ENCODE measurements around the gene MALSU1. TPM values are rescaled to one million over a fixed set of nuclear protein-coding genes. Genes with fewer than 3 reads are reported as not detected.

MALSU1 gene
- total RNA-seq, 5 donors from 2014 or later (not counting 1 experiment from before 2014, with no cell fraction given) = 29.0 to 39.6 (median 37.9) TPM

DNA sequence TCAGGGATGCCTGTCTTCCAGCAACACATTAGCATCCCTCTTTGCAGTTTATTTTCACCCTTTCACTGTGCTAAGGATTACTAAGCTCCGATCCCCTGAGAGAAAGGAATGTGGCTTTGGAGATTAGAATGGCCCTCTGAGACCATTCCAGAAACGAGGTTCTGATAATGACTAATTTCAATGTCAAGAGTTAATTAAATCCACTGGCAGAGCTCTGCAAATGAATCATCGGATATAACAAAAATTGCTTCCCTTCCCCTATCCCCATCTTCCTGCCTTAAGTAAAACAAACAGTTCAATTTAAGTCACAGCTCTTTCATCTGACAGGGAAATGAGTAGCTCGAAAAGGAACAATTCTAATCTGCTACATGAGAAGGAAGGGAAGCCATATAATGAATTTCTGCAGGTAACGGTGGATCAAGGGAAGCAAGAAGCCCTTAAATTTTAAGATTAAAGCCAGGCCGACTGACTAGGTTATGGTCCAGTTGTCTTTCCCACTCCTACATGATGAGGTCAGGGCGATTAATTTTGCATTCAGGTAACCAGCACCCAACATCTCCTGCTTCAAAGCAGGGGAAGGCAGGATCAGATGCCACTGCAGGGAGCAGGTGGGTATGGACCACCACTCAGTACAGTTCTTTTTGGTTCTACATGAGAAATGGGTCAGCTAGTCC is 50.5 kb downstream of the MALSU1 start:
- H3K4me3 Mint-ChIP-seq = no peak overlapping the region
- no peak overlapping the region for H3K27ac Mint-ChIP-seq
- Histone ChIP-seq H3K9me3 (no peaks in the 10 kb centered on the region), H3K4me1 (ENCODE audit: control insufficient read depth in 1 of 2, extremely low read depth in 1 of 2, insufficient read depth in 2 of 2, low read length in 2 of 2) (peaks cover 6 to 8% of the 10 kb centered on the region in 2 experiments), H3K27me3 (replicated peaks in 1 of 2; ENCODE audit: control insufficient read depth in 2 of 2, extremely low read depth in 1 of 2, insufficient read depth in 2 of 2, low read length in 1 of 2) (peaks cover 0 to 3% of the 10 kb centered on the region in 2 experiments), H3K4me3 (ENCODE audit: control insufficient read depth in 1 of 2, extremely low read depth in 1 of 2, low read length in 1 of 2) (no peak overlapping the region), H3K27ac (ENCODE audit: low read length) (no peak overlapping the region), H3K36me3 (ENCODE audit: control insufficient read depth in 2 of 2, extremely low read depth in 1 of 2, insufficient read depth in 1 of 2, low read length in 1 of 2) (no peaks in the 10 kb centered on the region)
- H3K27me3 Mint-ChIP-seq = no peaks in the 10 kb centered on the region
- WGBS (ENCODE audit: insufficient coverage) = 100% methylated on average over 1 of the region's 7 CpGs
- DNase-seq (no peak), ATAC-seq (replicated peaks in 1 of 4) (no peak)
- ChIA-PET POLR2A (interaction anchor here in 1 of 2 donors (0.6 kb wide), 1 partner anchor 9 kb away, joined by 4 read pairs; no protein-coding TSS in a partner anchor), CTCF (interaction anchor here in 1 of 2 donors (0.7 kb wide), 1 partner anchor 78 kb away, joined by 3 read pairs; no protein-coding TSS in a partner anchor)
- peaks cover 26 to 30% (median 27%) of the 10 kb centered on the region in 3 donors for H3K4me1 Mint-ChIP-seq
- no peaks in the 10 kb centered on the region for H3K9me3 Mint-ChIP-seq
- no peaks in the 10 kb centered on the region for H3K36me3 Mint-ChIP-seq

- ATAC-seq (replicated peaks in 1 of 4) (no peak), DNase-seq (no peak)
- peaks cover 0 to 3% of the 10 kb centered on the region in 2 experiments for H3K27me3 ChIP-seq (replicated peaks in 1 of 2; ENCODE audit: control insufficient read depth in 2 of 2, extremely low read depth in 1 of 2, insufficient read depth in 2 of 2, low read length in 1 of 2)
- H3K4me3 ChIP-seq (ENCODE audit: control insufficient read depth in 1 of 2, extremely low read depth in 1 of 2, low read length in 1 of 2) = no peak overlapping the region
- POLR2A ChIA-PET = no interaction called here
- peaks cover 6 to 8% of the 10 kb centered on the region in 2 experiments for H3K4me1 ChIP-seq (ENCODE audit: control insufficient read depth in 1 of 2, extremely low read depth in 1 of 2, insufficient read depth in 2 of 2, low read length in 2 of 2)
- no peak overlapping the region for H3K4me3 Mint-ChIP-seq
- no peak overlapping the region for H3K27ac ChIP-seq (ENCODE audit: low read length)
- H3K36me3 Mint-ChIP-seq = no peaks in the 10 kb centered on the region
- peaks cover 19 to 23% (median 21%) of the 10 kb centered on the region in 3 donors for H3K4me1 Mint-ChIP-seq
- H3K9me3 Mint-ChIP-seq = no peaks in the 10 kb centered on the region
- WGBS (ENCODE audit: insufficient coverage) = 90% methylated on average over 2 of the region's 2 CpGs
- no peak overlapping the region for H3K27ac Mint-ChIP-seq
- no peaks in the 10 kb centered on the region for H3K36me3 ChIP-seq (ENCODE audit: control insufficient read depth in 2 of 2, extremely low read depth in 1 of 2, insufficient read depth in 1 of 2, low read length in 1 of 2)
- CTCF ChIA-PET = interaction anchor here in 1 of 2 donors (0.5 kb wide), 1 partner anchor 87 kb away, joined by 4 read pairs; no protein-coding TSS in a partner anchor
- no peaks in the 10 kb centered on the region for H3K9me3 ChIP-seq
- peaks cover 0 to 3% of the 10 kb centered on the region in 2 donors for H3K27me3 Mint-ChIP-seq
Measured at GRCh38 chr7:23350466-23350865, 51.3 kb downstream of the MALSU1 start.

DNA sequence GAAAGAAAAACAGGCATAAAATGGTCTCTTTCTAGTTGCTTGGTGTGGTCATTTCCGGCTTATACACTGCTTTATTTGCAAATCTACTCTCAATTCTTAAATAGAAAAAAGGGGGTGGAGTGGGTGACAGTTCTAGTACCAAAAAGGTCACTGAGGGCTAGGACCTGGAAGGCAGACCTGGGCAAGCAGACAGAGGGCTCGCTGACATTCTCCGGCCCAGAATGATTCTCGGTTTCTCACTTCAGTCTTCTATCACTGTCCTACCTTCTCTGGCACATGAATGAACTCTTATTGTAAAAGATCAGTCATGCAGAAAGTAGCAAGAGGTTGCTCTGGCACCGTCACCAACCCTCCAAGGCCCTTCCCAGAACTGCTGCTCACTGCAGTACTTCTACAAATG is 54.0 kb downstream of the MALSU1 start:
- DNase-seq = no peak

GRCh38 chr7:23356168-23356567 is 57.0 kb downstream of the MALSU1 start:
- Histone ChIP-seq H3K36me3 (ENCODE audit: control insufficient read depth in 2 of 2, extremely low read depth in 1 of 2, insufficient read depth in 1 of 2, low read length in 1 of 2) (no peaks in the 10 kb centered on the region), H3K27me3 (replicated peaks in 1 of 2; ENCODE audit: control insufficient read depth in 2 of 2, extremely low read depth in 1 of 2, insufficient read depth in 2 of 2, low read length in 1 of 2) (peaks cover 0 to 3% of the 10 kb centered on the region in 2 experiments), H3K27ac (ENCODE audit: low read length) (no peak overlapping the region), H3K4me3 (ENCODE audit: control insufficient read depth in 1 of 2, extremely low read depth in 1 of 2, low read length in 1 of 2) (no peak overlapping the region), H3K4me1 (ENCODE audit: control insufficient read depth in 1 of 2, extremely low read depth in 1 of 2, insufficient read depth in 2 of 2, low read length in 2 of 2) (peaks cover 2 to 15% of the 10 kb centered on the region in 2 experiments), H3K9me3 (no peaks in the 10 kb centered on the region)
- H3K27me3 Mint-ChIP-seq = peaks cover 5 to 7% of the 10 kb centered on the region in 2 donors
- CTCF ChIA-PET = interaction anchor here in 1 of 2 donors (0.6 to 0.7 kb wide), 2 partner anchors 65 to 106 kb away, joined by 3 to 4 read pairs; no protein-coding TSS in a partner anchor
- ATAC-seq (replicated peaks in 1 of 4) (no peak), DNase-seq (no peak)
- POLR2A ChIA-PET = interaction anchor here (0.6 kb wide), 2 partner anchors 55 to 357 kb away, joined by 3 read pairs; no protein-coding TSS in a partner anchor
- no peaks in the 10 kb centered on the region for H3K36me3 Mint-ChIP-seq
- WGBS (ENCODE audit: insufficient coverage) = no CpG with 5 or more reads among the region's 3 CpGs
- H3K9me3 Mint-ChIP-seq = no peaks in the 10 kb centered on the region
- H3K27ac Mint-ChIP-seq = no peak overlapping the region
- no peak overlapping the region for H3K4me3 Mint-ChIP-seq
- peaks cover 12 to 15% (median 12%) of the 10 kb centered on the region in 3 donors for H3K4me1 Mint-ChIP-seq

More for the DNA sequence above, 54.0 kb downstream of the MALSU1 start:
- ATAC-seq (replicated peaks in 1 of 4) = no peak
- Mint-ChIP-seq H3K4me3 (no peak overlapping the region), H3K4me1 (peaks cover 12 to 15% (median 12%) of the 10 kb centered on the region in 3 donors), H3K36me3 (no peaks in the 10 kb centered on the region), H3K9me3 (no peaks in the 10 kb centered on the region), H3K27ac (no peak overlapping the region), H3K27me3 (peaks cover 0 to 7% of the 10 kb centered on the region in 2 donors)
- Histone ChIP-seq H3K27me3 (replicated peaks in 1 of 2; ENCODE audit: control insufficient read depth in 2 of 2, extremely low read depth in 1 of 2, insufficient read depth in 2 of 2, low read length in 1 of 2) (peaks cover 0 to 3% of the 10 kb centered on the region in 2 experiments), H3K9me3 (no peaks in the 10 kb centered on the region), H3K4me1 (ENCODE audit: control insufficient read depth in 1 of 2, extremely low read depth in 1 of 2, insufficient read depth in 2 of 2, low read length in 2 of 2) (peaks cover 2 to 14% of the 10 kb centered on the region in 2 experiments), H3K4me3 (ENCODE audit: control insufficient read depth in 1 of 2, extremely low read depth in 1 of 2, low read length in 1 of 2) (no peak overlapping the region), H3K27ac (ENCODE audit: low read length) (no peak overlapping the region), H3K36me3 (ENCODE audit: control insufficient read depth in 2 of 2, extremely low read depth in 1 of 2, insufficient read depth in 1 of 2, low read length in 1 of 2) (no peaks in the 10 kb centered on the region)
- POLR2A ChIA-PET = no interaction called here
- CTCF ChIA-PET = no interaction called here
- 100% methylated on average over 1 of the region's 5 CpGs for WGBS (ENCODE audit: insufficient coverage)

GRCh38 chr7:23356726-23357125 is 57.6 kb downstream of the MALSU1 start:
- Mint-ChIP-seq H3K27me3 (peaks cover 5 to 8% of the 10 kb centered on the region in 2 donors), H3K27ac (no peak overlapping the region), H3K36me3 (no peaks in the 10 kb centered on the region), H3K4me3 (no peak overlapping the region), H3K9me3 (no peaks in the 10 kb centered on the region), H3K4me1 (peaks cover 12 to 15% (median 12%) of the 10 kb centered on the region in 3 donors)
- Histone ChIP-seq H3K27me3 (replicated peaks in 1 of 2; ENCODE audit: control insufficient read depth in 2 of 2, extremely low read depth in 1 of 2, insufficient read depth in 2 of 2, low read length in 1 of 2) (peaks cover 0 to 3% of the 10 kb centered on the region in 2 experiments), H3K36me3 (ENCODE audit: control insufficient read depth in 2 of 2, extremely low read depth in 1 of 2, insufficient read depth in 1 of 2, low read length in 1 of 2) (no peaks in the 10 kb centered on the region), H3K4me3 (ENCODE audit: control insufficient read depth in 1 of 2, extremely low read depth in 1 of 2, low read length in 1 of 2) (no peak overlapping the region), H3K4me1 (ENCODE audit: control insufficient read depth in 1 of 2, extremely low read depth in 1 of 2, insufficient read depth in 2 of 2, low read length in 2 of 2) (peaks cover 2 to 15% of the 10 kb centered on the region in 2 experiments), H3K27ac (ENCODE audit: low read length) (no peak overlapping the region), H3K9me3 (no peaks in the 10 kb centered on the region)
- DNase-seq (peak in 1 of 35 experiments; percentile 35), ATAC-seq (replicated peaks in 1 of 4) (peak; percentile 75 to 96 (median 80))
- WGBS (ENCODE audit: insufficient coverage) = no CpG with 5 or more reads among the region's 3 CpGs
- POLR2A ChIA-PET = no interaction called here
- CTCF ChIA-PET = interaction anchor here in 1 of 2 donors (0.6 kb wide), 1 partner anchor 105 kb away, joined by 3 read pairs; no protein-coding TSS in a partner anchor

DNA sequence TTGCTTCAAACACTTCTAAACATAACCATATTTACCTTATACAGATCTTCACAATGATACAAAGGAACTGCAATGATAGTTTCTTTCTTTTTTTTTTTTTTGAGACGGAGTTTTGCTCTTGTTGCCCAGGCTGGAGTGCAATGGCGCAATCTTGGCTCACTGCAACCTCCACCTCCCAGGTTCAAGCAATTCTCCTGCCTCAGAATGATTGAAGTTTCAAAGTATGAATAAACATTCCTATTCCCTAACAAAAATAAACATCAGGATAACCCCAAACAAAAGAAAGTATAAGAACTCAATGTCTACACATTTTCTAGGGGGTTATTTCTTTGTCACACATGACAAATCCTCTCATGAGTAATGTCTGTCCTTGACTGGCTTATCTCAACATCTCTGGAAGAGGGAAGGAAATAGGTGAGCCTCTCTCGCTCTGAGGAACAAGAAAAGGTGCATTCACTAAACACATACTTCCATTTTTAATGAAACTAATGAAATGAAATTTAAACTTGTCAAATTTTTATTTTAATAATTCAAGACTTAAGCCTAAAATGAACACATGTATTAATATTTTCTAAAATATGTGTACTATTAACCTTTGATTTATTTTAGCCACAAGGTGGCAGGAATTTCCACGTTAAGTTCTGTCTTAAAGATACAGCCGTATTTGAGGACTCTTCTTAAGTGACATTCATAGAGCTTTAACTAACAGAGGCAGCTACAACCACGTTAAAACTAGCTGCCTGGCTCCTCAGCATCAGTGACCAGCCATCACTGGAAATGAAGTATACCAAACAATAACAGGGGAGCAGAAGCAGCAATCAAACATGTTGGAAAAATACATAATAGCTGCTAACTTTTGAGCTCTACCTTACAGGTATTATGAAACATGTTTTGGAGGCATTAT is 58.3 kb downstream of the MALSU1 start:
- ChIA-PET POLR2A (interaction anchor here in 1 of 2 donors (0.6 to 0.7 kb wide), 2 partner anchors 17 to 1312 kb away, joined by 3 read pairs; no protein-coding TSS in a partner anchor), CTCF (interaction anchor here (0.5 to 2.5 kb wide), 20 partner anchors 10 to 354 kb away, joined by 3 to 13 read pairs (median 3); no protein-coding TSS in a partner anchor)
- H3K4me3 Mint-ChIP-seq = no peak overlapping the region
- DNase-seq (peak in 1 of 35 experiments; percentile 46), ATAC-seq (replicated peaks in 1 of 4) (peak in 3 of 4 experiments; percentile 22 to 51 (median 32))
- Histone ChIP-seq H3K27me3 (replicated peaks in 1 of 2; ENCODE audit: control insufficient read depth in 2 of 2, extremely low read depth in 1 of 2, insufficient read depth in 2 of 2, low read length in 1 of 2) (peaks cover 0 to 3% of the 10 kb centered on the region in 2 experiments), H3K9me3 (no peaks in the 10 kb centered on the region), H3K36me3 (ENCODE audit: control insufficient read depth in 2 of 2, extremely low read depth in 1 of 2, insufficient read depth in 1 of 2, low read length in 1 of 2) (no peaks in the 10 kb centered on the region), H3K4me3 (ENCODE audit: control insufficient read depth in 1 of 2, extremely low read depth in 1 of 2, low read length in 1 of 2) (no peak overlapping the region), H3K4me1 (ENCODE audit: control insufficient read depth in 1 of 2, extremely low read depth in 1 of 2, insufficient read depth in 2 of 2, low read length in 2 of 2) (peaks cover 2 to 17% of the 10 kb centered on the region in 2 experiments), H3K27ac (ENCODE audit: low read length) (no peak overlapping the region)
- peaks cover 12 to 15% (median 12%) of the 10 kb centered on the region in 3 donors for H3K4me1 Mint-ChIP-seq
- H3K27ac Mint-ChIP-seq = no peak overlapping the region
- no peaks in the 10 kb centered on the region for H3K9me3 Mint-ChIP-seq
- H3K36me3 Mint-ChIP-seq = no peaks in the 10 kb centered on the region
- WGBS (ENCODE audit: insufficient coverage) = no CpG with 5 or more reads among the region's 6 CpGs
- peaks cover 5 to 9% of the 10 kb centered on the region in 2 donors for H3K27me3 Mint-ChIP-seq

Measured in T-cell (primary cell).